ENCODE results near the gene KIF9. TPM values are rescaled to one million over a fixed set of nuclear protein-coding genes. Genes with fewer than 3 reads are reported as not detected.
"Not testable (repeated sequence)": the region's sequence is repeated elsewhere in the genome, so short reads cannot be mapped to it uniquely, and the experiment has no call there.

Gene KIF9
- total RNA-seq, 1 experiment from 2014 or later = 5.1 TPM

- Histone ChIP-seq H3K9me3 (replicated peaks) (no peaks in the 10 kb centered on the region), H3K4me1 (no peaks in the 10 kb centered on the region), H3K27me3 (no peaks in the 10 kb centered on the region), H3K27ac (no peak overlapping the region), H3K4me3 (no peak overlapping the region), H3K36me3 (no peaks in the 10 kb centered on the region)
- DNase-seq = no peak
These were observed 35.2 kb downstream of the KIF9 start for GRCh38 chr3:47247131-47248064.

DNA sequence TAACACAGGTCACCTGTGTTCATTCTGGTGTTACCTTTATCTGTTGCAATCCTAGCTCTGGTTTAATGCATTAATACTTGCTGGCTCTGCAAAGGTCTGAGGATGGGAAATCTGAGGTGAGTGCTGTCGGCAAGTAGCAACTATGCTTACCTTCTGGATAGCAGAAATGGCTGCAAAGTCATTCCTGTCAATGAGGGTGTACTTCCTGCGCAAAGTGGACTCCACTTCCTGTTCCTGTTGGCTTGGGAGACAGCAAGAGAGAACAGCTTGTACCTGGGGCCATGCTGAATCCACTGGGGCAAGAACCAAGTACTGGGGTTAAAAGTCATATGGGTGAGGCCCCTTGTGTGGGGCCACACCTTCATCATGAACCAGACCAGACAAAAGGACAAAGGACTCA lies 37.3 kb downstream of the KIF9 start:
- no peaks in the 10 kb centered on the region for H3K27me3 ChIP-seq
- no peak for DNase-seq
- no peaks in the 10 kb centered on the region for H3K9me3 ChIP-seq (replicated peaks)
- H3K4me3 ChIP-seq = no peak overlapping the region
- no peak overlapping the region for H3K27ac ChIP-seq
- H3K4me1 ChIP-seq = no peaks in the 10 kb centered on the region
- no peaks in the 10 kb centered on the region for H3K36me3 ChIP-seq

GRCh38 chr3:47244531-47245100 lies 38.0 kb downstream of the KIF9 start:
- Histone ChIP-seq H3K27ac (no peak overlapping the region), H3K4me3 (no peak overlapping the region), H3K9me3 (replicated peaks) (no peaks in the 10 kb centered on the region), H3K36me3 (no peaks in the 10 kb centered on the region), H3K27me3 (no peaks in the 10 kb centered on the region), H3K4me1 (no peaks in the 10 kb centered on the region)
- DNase-seq = no peak

GRCh38 chr3:47243419-47244147 lies 39.0 kb downstream of the KIF9 start:
- DNase-seq = no peak
- Histone ChIP-seq H3K27ac (no peak overlapping the region), H3K4me1 (no peaks in the 10 kb centered on the region), H3K27me3 (no peaks in the 10 kb centered on the region), H3K9me3 (replicated peaks) (no peaks in the 10 kb centered on the region), H3K4me3 (no peak overlapping the region), H3K36me3 (no peaks in the 10 kb centered on the region)

GRCh38 chr3:47239929-47240328 lies 42.7 kb downstream of the KIF9 start:
- no peak overlapping the region for H3K27ac ChIP-seq
- H3K27me3 ChIP-seq = no peaks in the 10 kb centered on the region
- no peaks in the 10 kb centered on the region for H3K36me3 ChIP-seq
- no peak overlapping the region for H3K4me3 ChIP-seq
- DNase-seq = no peak
- H3K4me1 ChIP-seq = no peaks in the 10 kb centered on the region; the same call in 1 of the 2 replicates
- H3K9me3 ChIP-seq (replicated peaks) = no peaks in the 10 kb centered on the region

DNA sequence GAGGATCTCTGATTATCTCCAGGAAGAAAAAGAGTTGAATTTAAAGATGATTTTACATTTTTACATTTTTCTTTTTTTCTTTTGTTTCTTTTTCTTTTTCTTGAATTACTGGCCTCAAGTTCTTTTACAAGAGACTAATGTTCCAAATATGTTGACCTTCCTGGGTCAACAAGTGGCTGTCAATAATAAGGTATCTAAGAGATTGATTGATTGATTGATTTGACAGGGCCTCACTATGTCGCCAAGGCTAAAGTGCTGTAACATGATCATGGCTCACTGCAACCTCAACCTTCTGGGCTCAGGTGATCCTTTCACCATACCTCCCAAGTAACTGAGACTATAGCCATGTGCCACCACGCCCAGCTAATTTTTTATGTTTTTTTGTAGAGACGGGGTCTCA lies 44.6 kb downstream of the KIF9 start:
- Histone ChIP-seq H3K4me1 (no peaks in the 10 kb centered on the region; the same call in 1 of the 2 replicates), H3K27ac (no peak overlapping the region), H3K4me3 (no peak overlapping the region), H3K27me3 (no peaks in the 10 kb centered on the region), H3K9me3 (replicated peaks) (no peaks in the 10 kb centered on the region), H3K36me3 (no peaks in the 10 kb centered on the region)
- no peak for DNase-seq

DNA sequence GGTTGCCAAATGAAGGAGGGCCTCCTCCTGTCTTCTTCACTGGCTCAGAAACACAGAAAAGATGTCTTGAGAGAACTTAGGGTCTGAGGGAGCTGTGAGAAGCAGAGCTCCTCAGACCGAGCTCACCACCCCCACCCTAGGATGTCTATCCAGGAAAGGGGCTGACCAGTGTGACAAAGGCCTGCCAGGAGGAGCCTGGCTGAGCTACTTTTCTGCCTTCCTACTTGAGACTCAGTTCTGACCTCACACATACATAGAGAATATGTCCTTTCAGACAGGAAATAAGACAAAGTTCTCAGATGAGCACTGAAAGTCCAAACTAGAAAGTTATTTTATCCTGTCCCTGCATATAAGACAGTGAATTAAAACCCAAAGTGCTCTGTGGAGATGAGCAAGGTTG lies 54.5 kb downstream of the KIF9 start:
- Histone ChIP-seq H3K27me3 (no peaks in the 10 kb centered on the region), H3K9me3 (replicated peaks) (no peaks in the 10 kb centered on the region), H3K4me1 (no peaks in the 10 kb centered on the region), H3K27ac (no peak overlapping the region), H3K36me3 (no peaks in the 10 kb centered on the region), H3K4me3 (no peak overlapping the region)
- no peak for DNase-seq

DNA sequence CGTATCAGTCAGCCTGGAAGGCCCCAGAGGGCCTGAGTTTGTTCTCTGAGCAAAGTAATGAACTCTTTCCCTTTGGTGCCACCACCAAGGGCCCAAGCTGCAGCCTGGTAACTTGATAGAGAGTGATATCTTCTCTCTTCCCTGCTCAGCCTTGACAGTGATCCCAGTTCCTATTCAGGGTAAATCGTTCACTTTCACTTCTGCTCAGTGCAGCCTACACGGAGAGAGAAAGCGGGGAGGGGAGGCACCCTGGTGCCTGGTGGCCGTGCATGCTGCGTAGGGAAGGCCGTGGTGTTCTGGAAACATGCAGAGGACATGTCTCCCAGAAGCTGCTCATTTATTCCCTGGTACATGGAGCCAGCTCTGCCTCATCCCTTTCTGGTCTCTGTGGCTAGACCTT lies 54.9 kb downstream of the KIF9 start:
- no peak for DNase-seq
- H3K27me3 ChIP-seq = no peaks in the 10 kb centered on the region
- no peaks in the 10 kb centered on the region for H3K4me1 ChIP-seq
- H3K36me3 ChIP-seq = no peaks in the 10 kb centered on the region
- H3K9me3 ChIP-seq (replicated peaks) = no peaks in the 10 kb centered on the region
- H3K27ac ChIP-seq = no peak overlapping the region
- H3K4me3 ChIP-seq = no peak overlapping the region

DNA sequence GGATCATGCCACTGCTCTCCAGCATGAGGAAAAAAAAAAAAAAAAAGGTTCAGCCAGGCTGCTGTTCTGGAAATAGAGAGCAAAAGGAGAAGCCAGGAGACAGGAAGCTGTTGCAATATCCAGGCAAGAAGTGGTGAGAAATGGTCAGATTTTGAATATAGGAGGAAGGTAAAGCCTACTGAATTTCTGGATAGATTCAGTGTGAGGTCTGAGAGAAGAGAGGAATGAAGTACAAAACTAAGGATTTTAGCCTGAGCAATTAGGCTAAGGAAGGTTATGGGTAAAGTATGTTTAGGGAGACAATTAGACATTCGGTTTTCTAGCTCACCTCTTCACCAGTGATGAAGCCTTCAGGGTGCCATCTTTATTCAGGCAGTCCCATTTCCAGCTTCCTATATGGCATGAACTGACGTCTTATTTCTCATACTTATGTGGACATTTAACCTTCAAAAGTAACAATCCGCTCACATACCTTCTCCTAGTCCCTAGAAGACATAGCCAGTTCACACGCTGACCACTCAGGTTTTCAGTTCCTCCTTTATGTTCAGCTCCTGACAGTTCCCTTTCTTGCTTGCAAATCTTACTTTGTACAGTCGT lies 57.2 kb downstream of the KIF9 start:
- no peak overlapping the region for H3K27ac ChIP-seq
- no peaks in the 10 kb centered on the region for H3K27me3 ChIP-seq
- H3K4me1 ChIP-seq = no peaks in the 10 kb centered on the region
- no peaks in the 10 kb centered on the region for H3K9me3 ChIP-seq (replicated peaks)
- no peak for DNase-seq
- H3K4me3 ChIP-seq = no peak overlapping the region
- no peaks in the 10 kb centered on the region for H3K36me3 ChIP-seq

- no peaks in the 10 kb centered on the region for H3K4me1 ChIP-seq
- H3K27me3 ChIP-seq = no peaks in the 10 kb centered on the region
- no peak overlapping the region for H3K4me3 ChIP-seq
- no peaks in the 10 kb centered on the region for H3K36me3 ChIP-seq
- no peaks in the 10 kb centered on the region for H3K9me3 ChIP-seq (replicated peaks)
- no peak overlapping the region for H3K27ac ChIP-seq
- no peak for DNase-seq
These were observed 58.8 kb downstream of the KIF9 start for GRCh38 chr3:47223755-47224154.

GRCh38 chr3:47221798-47222197 lies 60.8 kb downstream of the KIF9 start:
- DNase-seq = no peak
- no peaks in the 10 kb centered on the region for H3K36me3 ChIP-seq
- no peaks in the 10 kb centered on the region for H3K4me1 ChIP-seq
- no peak overlapping the region for H3K27ac ChIP-seq
- no peaks in the 10 kb centered on the region for H3K27me3 ChIP-seq
- no peaks in the 10 kb centered on the region for H3K9me3 ChIP-seq (replicated peaks)
- no peak overlapping the region for H3K4me3 ChIP-seq

- Histone ChIP-seq H3K27ac (no peak overlapping the region), H3K27me3 (no peaks in the 10 kb centered on the region), H3K36me3 (no peaks in the 10 kb centered on the region), H3K9me3 (replicated peaks) (no peaks in the 10 kb centered on the region), H3K4me1 (no peaks in the 10 kb centered on the region), H3K4me3 (no peak overlapping the region)
- DNase-seq = no peak
These were observed 71.7 kb downstream of the KIF9 start for GRCh38 chr3:47210863-47211405.

DNA sequence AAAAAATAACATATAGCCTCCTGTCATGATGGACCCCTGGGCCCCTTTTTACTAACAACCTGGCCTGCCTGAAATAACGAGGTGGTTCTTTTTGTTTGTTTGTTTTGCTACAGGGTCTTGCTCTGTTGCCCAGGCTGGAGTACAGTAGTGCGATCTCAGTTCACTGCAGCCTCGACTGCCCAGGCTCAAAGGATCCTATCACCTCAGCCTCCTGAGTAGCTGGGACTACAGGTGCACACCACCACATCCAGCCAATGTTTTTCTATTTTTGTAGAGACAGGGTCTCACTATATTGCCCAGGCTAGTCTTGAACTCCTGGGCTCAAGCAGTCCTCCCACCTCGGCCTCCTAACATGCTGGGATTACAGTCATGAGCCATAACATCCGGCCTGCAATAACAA lies 76.6 kb downstream of the KIF9 start:
- H3K36me3 ChIP-seq, H3K27me3 ChIP-seq, H3K4me1 ChIP-seq: not testable (repeated sequence)

DNA sequence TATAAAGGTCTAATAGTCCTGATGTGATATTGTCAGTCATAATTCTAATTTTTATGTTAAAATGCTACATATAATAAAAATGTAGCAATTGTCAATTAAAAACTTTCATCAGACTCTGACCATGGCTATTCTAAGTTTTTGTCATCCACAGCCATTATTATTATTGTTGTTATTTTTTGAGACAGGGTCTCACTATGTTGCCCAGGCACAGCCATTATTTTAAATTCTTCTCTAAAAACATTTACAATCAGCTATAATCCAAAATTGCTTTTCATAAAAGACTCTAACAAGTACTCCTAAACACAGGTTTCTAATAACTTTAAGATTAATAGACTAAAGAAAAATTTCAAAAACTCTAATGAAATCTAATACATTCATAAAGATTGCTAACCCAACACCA lies 77.7 kb downstream of the KIF9 start:
- Histone ChIP-seq H3K4me3 (no peak overlapping the region), H3K9me3 (replicated peaks) (no peaks in the 10 kb centered on the region), H3K27ac (no peak overlapping the region), H3K36me3 (no peaks in the 10 kb centered on the region), H3K4me1 (no peaks in the 10 kb centered on the region), H3K27me3 (no peaks in the 10 kb centered on the region)
- no peak for DNase-seq

More for the DNA sequence above, 76.6 kb downstream of the KIF9 start:
- not testable (repeated sequence) for H3K27ac ChIP-seq; H3K9me3 ChIP-seq (replicated peaks); DNase-seq; H3K4me3 ChIP-seq

GRCh38 chr3:47202542-47202941 lies 80.1 kb downstream of the KIF9 start:
- no peaks in the 10 kb centered on the region for H3K9me3 ChIP-seq (replicated peaks)
- no peaks in the 10 kb centered on the region for H3K36me3 ChIP-seq
- H3K27me3 ChIP-seq = no peaks in the 10 kb centered on the region
- no peak for DNase-seq
- no peaks in the 10 kb centered on the region for H3K4me1 ChIP-seq
- no peak overlapping the region for H3K4me3 ChIP-seq
- no peak overlapping the region for H3K27ac ChIP-seq

Measured in SJCRH30 (cell line).